Thyroid gland (tissue), 4 donors: ENCODE data around the gene POLN. TPM values are rescaled to one million over a fixed set of nuclear protein-coding genes. Genes with fewer than 3 reads are reported as not detected.

ENCODE experiments used
- DNase-seq, 2 donors: peaks; one replicate each; pipeline ENCODE4 v3.0.0-alpha.2; 2019
- H3K27ac ChIP-seq, 3 donors: fragments of 200-600 bp; sonication (generic); 1 replicate in 2 of 3; 2 replicates in 1 of 3; pipeline ENCODE4 v1.5.1; 2016 to 2019; ENCODE audit warnings: mild to moderate bottlenecking in 1 of 3, moderate library complexity in 1 of 3
- H3K27me3 ChIP-seq: fragments of 200-600 bp; sonication (generic); one replicate; pipeline ENCODE4 v1.5.1; 2019
- H3K36me3 ChIP-seq, 2 donors: fragments of 200-600 bp; sonication (generic); one replicate each; pipeline ENCODE4 v1.5.1; 2016 to 2019
- H3K4me1 ChIP-seq, 2 donors: fragments of 200-600 bp; sonication (generic); one replicate each; pipeline ENCODE4 v1.5.1; 2017 to 2019
- H3K4me3 ChIP-seq, 3 donors: fragments of 200-600 bp; sonication (generic); replicated peaks in 1 of 3; 1 replicate in 2 of 3; 2 replicates in 1 of 3; pipeline ENCODE4 v1.5.1; 2016; ENCODE audit warnings: mild to moderate bottlenecking in 1 of 3
- H3K9me3 ChIP-seq: fragments of 200-600 bp; sonication (generic); one replicate; pipeline ENCODE4 v1.5.1; 2017
- POLR2A ChIP-seq, 2 donors: fragments of 450-650 bp; IDR thresholded peaks; one replicate each; pipeline ENCODE4 v1.6.1; 2017; ENCODE audit warnings: antibody characterized with exemption in 2 of 2, mild to moderate bottlenecking in 2 of 2, moderate library complexity in 1 of 2
- WGBS, 2 donors: methylation state at CpG; one replicate each; pipeline ENCODE4 v1.1.5; 2017; 5-methylcytosine and 5-hydroxymethylcytosine counted together
- intact Hi-C: fragments of 100-400 bp; cut with DNase I; formaldehyde crosslinking; loops from one replicate; pipeline ENCODE4 v1.15.1; 2023
- total RNA-seq, 4 donors: library from RNA; depleted of rRNA; stranded (reverse); fragments of >200 nt; gene quantifications; one replicate each; pipeline ENCODE4 v1.2.3, GENCODE V29; 2016
- TF ChIP-seq, protein P1 (sequence below), 6 experiments: fragments of 200-600 bp in 3 of 6; fragments of 450-650 bp in 3 of 6; sonication (generic) in 3 of 6; IDR thresholded peaks; one replicate each; pipeline ENCODE4 v1.5.1; 2016 to 2019; ENCODE audit warnings: antibody characterized with exemption in 6 of 6, mild to moderate bottlenecking in 2 of 6, inconsistent platforms in 1 of 6, moderate library complexity in 1 of 6

Gene POLN
- total RNA-seq, 4 donors from 2014 or later: 1.5 to 5.4 (median 3.0) TPM

DNA sequence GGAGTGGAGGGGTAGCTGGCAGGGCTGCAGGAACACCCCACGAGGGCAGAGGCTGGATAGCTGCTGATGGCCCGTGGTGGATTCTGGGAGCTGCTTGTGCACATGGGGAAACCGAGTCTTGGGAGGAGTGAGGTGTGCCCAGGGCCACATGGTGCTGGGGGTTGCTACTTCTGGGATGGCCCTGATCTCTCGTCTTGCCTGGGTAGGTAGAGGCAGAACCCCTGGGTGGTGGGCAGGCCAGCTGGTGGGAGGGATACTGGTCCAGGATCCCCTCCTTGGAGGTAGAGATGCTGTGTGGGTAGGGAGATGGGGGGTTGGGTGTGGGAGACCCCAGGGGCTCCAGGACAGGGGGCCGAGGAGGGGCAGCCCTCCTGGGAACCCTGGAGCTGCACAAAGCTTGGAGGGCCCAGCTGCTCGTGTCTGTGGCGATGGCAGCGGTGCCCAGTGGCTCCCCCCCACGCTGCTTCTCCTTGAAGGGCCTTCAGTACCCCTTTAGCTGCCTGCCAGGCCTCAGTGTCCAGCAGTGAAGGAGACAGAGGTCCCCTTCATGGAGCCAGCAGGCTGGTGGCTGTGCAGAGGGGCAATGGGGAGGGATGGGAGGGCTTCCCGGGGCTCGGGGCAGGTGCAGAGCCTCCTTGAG is 179.6 kb downstream of the POLN start:
- intact Hi-C loops: no loop called here
- H3K4me1 ChIP-seq: peaks cover 0 to 15% of the 10 kb centered on the region in 2 donors
- H3K27me3 ChIP-seq: no peaks in the 10 kb centered on the region
- H3K9me3 ChIP-seq: no peaks in the 10 kb centered on the region
- no peak overlapping the region for H3K27ac ChIP-seq
- no peak for DNase-seq
- H3K36me3 ChIP-seq: no peaks in the 10 kb centered on the region
- 90 to 93% methylated on average over 3 to 9 of the region's 11 CpGs for WGBS, 2 donors
- no peak overlapping the region for H3K4me3 ChIP-seq
- TF ChIP-seq POLR2A (IDR thresholded peaks at IDR 0.05): no peak
- TF ChIP-seq, protein P1, sequence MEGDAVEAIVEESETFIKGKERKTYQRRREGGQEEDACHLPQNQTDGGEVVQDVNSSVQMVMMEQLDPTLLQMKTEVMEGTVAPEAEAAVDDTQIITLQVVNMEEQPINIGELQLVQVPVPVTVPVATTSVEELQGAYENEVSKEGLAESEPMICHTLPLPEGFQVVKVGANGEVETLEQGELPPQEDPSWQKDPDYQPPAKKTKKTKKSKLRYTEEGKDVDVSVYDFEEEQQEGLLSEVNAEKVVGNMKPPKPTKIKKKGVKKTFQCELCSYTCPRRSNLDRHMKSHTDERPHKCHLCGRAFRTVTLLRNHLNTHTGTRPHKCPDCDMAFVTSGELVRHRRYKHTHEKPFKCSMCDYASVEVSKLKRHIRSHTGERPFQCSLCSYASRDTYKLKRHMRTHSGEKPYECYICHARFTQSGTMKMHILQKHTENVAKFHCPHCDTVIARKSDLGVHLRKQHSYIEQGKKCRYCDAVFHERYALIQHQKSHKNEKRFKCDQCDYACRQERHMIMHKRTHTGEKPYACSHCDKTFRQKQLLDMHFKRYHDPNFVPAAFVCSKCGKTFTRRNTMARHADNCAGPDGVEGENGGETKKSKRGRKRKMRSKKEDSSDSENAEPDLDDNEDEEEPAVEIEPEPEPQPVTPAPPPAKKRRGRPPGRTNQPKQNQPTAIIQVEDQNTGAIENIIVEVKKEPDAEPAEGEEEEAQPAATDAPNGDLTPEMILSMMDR (IDR thresholded peaks at IDR 0.05): no peak

DNA sequence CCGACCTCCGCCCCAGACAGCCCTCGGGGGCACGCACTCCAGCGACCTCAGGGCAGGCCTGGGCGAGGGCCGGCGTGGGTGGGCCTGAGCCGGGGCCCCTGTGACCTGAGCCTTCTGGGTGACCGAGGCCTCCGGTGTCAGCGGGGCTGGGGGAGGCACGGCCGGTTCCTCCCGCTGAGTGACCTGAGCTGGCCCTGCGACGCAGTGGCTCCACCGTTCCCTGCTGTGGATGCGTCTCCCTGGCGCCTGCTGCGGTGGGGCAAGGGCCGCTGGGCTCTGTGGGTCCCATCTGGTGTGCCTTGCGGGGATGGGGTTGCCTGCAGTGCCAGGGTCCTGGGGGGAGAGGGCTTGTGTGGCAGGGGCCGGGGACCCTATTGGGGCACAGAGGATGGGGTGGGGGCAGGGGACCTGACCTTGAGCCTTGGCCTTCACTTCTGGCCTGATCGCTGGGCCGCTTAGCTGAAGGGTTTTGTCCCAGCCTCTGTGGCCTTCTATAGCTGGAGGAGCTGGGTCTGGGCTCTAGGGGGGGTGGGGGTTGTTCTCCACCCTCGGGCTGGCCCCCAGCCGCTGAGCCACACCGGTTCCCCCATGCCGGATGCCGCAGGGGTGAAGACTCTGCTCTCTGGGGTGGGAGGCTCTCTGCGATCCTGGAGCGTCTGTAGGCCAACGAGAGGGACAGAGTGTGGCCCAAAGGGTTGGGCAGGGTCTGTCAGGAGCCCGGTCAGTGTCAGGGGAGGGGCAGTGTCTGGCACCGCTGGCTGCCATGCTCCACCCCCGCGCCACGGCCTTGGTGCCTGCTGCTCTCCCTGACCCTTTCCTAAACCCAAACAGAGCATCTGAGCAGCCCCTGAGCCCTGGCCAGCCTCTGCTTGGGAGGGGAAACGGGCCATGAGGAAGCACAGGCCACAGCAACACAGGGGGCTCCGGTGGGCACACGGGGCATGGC is 180.5 kb downstream of the POLN start:
- Histone ChIP-seq H3K4me1 (peaks cover 0 to 15% of the 10 kb centered on the region in 2 donors), H3K4me3 (no peak overlapping the region), H3K9me3 (no peaks in the 10 kb centered on the region), H3K27ac (no peak overlapping the region), H3K27me3 (no peaks in the 10 kb centered on the region), H3K36me3 (no peaks in the 10 kb centered on the region)
- no peak for TF ChIP-seq POLR2A (IDR thresholded peaks at IDR 0.05)
- DNase-seq: no peak
- intact Hi-C loops: no loop called here
- WGBS, 2 donors: 70 to 86% methylated on average over 4 to 34 of the region's 42 CpGs

DNA sequence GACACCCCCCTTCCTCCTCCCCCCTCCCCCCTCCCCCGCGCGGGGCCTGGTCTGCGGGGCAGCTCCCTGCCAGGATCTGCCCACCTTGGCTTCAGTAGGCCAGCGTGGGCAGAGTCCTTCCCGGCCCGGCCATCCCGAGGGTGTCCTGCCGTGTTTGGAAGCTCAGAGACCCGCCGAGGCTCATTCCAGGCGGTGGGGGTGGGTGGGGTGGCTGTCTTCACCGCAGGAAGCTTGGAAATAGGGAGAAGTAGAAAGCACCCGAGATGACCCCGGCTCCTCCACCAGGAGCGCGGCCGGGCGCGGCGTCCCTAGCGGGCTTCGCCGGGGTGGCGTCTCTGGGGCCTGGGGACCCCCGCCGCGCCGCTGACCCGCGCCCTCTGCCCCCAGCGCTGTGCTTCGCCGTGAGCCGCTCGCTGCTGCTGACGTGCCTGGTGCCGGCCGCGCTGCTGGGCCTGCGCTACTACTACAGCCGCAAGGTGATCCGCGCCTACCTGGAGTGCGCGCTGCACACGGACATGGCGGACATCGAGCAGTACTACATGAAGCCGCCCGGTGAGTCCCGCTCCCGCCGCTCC is 181.2 kb downstream of the POLN start:
- Histone ChIP-seq H3K9me3 (no peaks in the 10 kb centered on the region), H3K27ac (no peak overlapping the region), H3K4me3 (no peak overlapping the region), H3K36me3 (no peaks in the 10 kb centered on the region), H3K27me3 (no peaks in the 10 kb centered on the region), H3K4me1 (peaks cover 0 to 15% of the 10 kb centered on the region in 2 donors)
- TF ChIP-seq POLR2A (IDR thresholded peaks at IDR 0.05): no peak
- TF ChIP-seq, protein P1 (IDR thresholded peaks at IDR 0.05): no peak
- no peak for DNase-seq
- intact Hi-C loops: no loop called here
- 34 to 37% methylated on average over 8 to 29 of the region's 54 CpGs for WGBS, 2 donors

DNA sequence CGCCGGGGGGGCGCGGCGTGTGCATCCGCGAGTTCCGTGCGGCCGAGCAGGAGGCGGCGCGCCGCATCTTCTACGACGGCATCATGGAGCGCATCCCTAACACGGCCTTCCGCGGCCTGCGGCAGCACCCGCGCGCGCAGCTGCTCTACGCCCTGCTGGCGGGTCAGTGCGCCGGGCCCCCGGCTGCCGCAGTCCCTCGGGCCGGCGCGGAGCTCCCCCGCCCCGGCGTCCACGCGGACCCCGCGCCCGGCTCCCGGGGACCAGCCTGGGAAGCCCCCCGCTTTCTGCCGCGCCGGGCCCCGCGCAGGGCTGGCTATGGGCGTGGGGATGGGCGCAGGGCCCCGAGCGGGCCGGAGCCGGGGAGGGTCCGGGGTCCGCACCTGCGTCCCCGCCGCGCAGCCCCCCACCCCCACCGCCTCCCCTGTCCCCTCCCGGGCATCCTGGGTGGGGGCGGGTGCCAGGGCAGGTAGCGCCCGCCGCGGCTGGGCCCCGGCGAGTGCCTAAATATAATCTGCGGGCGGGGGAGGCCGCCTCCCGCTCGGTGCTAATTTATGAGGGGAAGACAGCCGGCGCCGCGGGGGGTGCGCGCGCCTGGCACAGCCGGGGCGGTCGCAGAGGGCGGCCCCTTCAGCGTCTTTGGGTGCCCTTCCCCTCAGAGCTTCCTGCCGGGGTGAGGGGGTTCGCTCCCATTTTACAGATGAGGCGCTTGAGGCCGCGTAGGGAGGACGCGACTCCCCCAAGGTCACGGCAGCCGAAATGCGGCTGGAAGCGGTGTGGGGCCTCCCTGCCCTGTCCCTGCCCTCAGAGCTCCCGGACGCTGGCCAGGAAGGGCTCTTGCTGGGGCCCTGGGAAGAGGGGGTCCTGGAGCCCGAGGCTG is 182.0 kb downstream of the POLN start:
- Histone ChIP-seq H3K4me1 (peaks cover 0 to 15% of the 10 kb centered on the region in 2 donors), H3K36me3 (no peaks in the 10 kb centered on the region), H3K27me3 (no peaks in the 10 kb centered on the region), H3K27ac (no peak overlapping the region), H3K9me3 (no peaks in the 10 kb centered on the region), H3K4me3 (no peak overlapping the region)
- peak in 1 of 2 donors; percentile 10 for DNase-seq
- intact Hi-C loops: no loop called here
- TF ChIP-seq, protein P1 (IDR thresholded peaks at IDR 0.05): no peak
- TF ChIP-seq POLR2A (IDR thresholded peaks at IDR 0.05): no peak
- WGBS, 2 donors: 12 to 26% methylated on average over 3 to 10 of the region's 102 CpGs
